ENCODE data around the gene PHF12. TPM values are rescaled to one million over a fixed set of nuclear protein-coding genes. Genes with fewer than 3 reads are reported as not detected.
"Not testable (repeated sequence)": the region's sequence is repeated elsewhere in the genome, so short reads cannot be mapped to it uniquely, and the experiment has no call there.

The PHF12 gene
- polyA plus RNA-seq, 1 donor = 33.5 TPM

DNA sequence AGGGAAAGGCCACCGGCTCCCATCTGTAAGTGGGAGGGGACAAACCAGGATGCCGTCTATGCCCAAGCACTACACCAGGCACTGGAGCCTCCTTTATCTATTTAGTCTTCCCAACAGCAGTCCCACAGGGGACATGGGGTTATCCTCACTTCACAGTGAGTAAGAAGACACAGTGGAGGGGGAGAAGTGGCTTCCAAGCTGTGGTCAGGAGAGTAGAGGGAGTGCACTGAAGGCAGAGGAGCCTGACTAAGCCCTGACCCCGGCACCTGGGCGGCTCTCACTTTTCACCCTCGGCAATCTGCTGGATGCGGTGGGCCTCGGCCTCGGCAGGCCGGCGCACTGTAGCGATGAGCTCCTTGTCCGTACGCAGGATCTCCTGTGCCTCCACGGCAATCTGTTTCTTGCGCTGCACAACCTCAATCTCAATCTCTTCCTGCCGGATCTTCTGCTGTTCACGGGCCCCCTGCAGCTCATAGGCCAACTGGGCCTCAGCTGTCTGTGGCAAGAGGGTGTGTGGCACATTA is 69.7 kb downstream of the PHF12 start:
- no peak for DNase-seq

DNA sequence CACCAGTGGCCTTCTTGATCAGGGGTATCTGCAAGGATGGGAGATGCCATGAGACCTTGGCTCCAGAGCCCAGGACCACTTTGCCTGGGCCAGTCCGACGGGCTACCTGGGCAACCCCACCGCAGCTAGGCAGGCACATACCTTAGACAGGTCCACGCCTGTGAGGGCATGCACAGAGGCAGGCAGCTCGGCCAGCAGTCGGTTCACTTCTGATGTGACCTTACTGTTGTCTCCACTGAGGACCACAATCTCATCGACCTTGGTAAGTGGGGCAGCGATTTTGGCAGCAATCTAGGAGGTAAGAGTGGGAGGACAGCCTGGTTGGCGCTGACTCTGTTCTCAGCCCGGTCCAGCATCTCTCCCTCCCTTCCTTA is 70.8 kb downstream of the PHF12 start:
- DNase-seq = no peak

GRCh38 chr17:28879886-28880571 is 71.3 kb downstream of the PHF12 start:
- no peak for DNase-seq

DNA sequence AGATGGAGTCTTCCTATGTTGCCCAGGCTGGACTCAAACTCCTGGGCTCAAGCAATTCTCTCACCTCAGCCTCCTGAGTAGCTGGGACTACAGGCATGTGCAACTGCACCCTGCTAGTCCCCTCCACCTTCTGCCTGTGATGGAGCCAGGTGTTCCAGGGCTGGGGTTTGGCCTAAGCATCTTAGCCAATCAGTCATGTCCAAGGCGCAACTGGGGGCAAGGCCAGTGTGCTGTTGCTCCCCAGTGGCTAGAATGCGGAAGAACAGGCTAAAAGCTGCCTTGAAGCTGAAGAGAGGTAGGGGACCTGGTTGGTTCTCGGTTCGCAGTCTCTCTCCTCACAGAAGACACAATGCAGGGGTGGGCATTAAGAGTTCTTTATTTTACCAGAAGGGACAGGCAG is 72.3 kb downstream of the PHF12 start:
- no peak for DNase-seq

DNA sequence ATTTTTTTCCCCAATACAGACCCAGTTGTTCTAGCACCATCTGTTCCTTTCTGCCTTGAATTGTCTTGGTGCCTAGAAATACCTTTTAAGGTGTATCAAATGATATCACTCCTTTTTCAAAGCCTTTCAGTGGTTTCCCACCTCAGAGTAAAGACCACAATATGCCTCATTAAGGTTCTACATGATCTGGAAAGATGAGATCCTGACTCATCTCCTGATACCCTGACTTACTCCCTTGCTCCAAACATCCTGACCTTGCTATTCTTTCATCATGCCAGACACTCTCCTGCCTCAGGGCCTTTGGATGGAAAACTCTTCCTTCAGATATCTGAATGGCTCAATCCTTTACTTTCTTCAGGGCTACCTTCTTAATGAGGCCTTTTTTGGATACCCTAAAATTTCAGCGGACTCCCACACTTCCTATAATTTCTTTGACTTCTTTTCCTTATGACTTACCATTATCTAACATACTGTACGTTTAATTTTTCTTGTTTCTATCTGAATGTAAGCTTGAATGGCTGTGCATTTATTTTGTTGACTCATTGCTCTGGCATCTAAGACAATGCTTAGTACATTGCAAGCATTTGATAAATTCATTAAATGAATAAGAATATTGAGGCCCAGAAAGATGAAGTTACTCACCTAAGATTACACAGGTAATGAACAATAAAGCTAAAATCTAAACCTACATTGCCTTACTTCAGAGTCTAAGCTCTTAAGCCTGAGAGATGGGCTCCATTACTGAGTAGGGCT is 73.0 kb downstream of the PHF12 start:
- no peak for DNase-seq

GRCh38 chr17:28877150-28877711 is 74.1 kb downstream of the PHF12 start:
- DNase-seq = not testable (repeated sequence)

- no peak for DNase-seq
Observed at GRCh38 chr17:28875848-28876550, 75.3 kb downstream of the PHF12 start.

GRCh38 chr17:28874750-28875149 is 76.6 kb downstream of the PHF12 start:
- no peak for DNase-seq

GRCh38 chr17:28873839-28874238 is 77.5 kb downstream of the PHF12 start:
- no peak for DNase-seq

DNA sequence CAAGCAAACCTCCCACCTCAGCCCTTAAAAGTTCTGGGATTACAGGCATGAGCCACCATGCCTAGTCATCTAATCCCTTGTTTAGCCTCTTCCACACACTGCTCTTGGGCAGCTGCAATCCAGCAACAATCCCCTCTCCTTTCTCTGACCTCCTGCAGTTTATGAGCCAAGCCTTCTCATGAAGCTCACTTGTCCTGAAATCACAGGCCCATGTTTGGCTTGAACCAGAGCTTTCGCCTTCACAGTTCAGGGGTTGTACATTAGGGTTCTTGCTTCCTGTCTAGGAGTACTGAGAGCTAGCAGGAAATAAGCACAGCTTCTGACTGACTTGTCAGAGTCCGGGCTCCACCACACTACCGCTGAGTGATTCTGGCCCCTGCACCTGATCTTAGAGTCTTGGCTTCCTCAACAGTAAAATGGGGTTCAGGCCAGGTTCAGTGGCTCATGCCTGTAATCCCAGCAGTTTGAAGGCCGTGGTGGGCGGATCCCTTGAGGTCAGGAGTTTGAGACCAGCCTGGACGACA is 80.2 kb downstream of the PHF12 start:
- no peak for DNase-seq

DNA sequence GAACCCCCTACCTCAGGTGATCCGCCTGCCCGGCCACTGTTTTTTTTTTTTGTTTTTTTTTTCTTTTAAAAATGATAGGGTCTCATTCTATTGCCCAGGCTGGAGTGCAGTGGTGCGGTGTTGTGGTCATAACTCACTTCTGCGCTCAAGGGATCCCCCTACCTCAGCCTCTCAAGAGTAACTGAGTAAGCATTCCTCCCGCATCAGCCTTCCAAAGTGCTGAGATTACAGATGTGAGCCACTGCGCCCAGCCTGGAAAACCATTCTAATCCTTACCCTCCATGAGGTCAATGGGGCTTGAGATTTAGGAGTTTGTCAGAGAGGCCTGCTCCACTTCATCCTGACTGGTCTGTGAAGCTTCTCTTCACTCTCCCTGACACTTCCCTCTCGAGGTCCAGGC is 84.0 kb downstream of the PHF12 start:
- DNase-seq = no peak

DNA sequence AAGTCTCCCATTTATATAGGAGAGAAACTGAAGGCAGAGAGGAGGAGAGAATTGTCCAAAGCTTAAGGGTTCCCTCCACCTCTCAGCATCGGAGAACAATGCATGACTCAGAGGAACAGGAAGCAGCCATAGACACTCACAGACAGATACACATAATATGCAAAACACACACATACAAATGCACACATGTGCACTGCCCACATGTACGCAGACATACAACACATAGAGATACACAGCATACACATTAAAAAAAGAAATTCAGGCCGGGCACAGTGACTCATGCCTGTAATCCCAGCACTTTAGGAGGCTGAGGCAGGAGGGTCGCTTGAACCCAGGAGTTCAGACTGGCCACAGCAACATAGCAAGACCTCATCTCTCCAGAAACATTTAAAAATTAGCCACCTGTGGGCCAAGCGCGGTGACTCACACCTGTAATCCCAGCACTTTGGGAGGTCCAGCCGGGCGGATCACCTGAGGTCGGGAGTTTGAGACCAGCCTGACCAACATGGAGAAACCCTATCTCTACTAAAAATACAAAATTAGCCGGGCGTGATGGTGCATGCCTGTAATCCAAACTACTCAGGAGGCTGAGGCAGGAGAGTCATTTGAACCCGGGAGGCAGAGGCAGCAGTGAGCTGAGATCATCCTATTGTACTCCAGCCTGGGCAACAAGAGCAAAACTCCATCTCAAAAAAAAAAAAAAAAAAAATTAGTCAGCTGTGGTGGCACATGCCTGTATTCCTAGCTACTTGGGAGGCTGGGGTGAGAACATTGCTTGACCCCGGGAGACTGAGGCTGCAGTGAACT is 85.2 kb downstream of the PHF12 start:
- DNase-seq = no peak

DNA sequence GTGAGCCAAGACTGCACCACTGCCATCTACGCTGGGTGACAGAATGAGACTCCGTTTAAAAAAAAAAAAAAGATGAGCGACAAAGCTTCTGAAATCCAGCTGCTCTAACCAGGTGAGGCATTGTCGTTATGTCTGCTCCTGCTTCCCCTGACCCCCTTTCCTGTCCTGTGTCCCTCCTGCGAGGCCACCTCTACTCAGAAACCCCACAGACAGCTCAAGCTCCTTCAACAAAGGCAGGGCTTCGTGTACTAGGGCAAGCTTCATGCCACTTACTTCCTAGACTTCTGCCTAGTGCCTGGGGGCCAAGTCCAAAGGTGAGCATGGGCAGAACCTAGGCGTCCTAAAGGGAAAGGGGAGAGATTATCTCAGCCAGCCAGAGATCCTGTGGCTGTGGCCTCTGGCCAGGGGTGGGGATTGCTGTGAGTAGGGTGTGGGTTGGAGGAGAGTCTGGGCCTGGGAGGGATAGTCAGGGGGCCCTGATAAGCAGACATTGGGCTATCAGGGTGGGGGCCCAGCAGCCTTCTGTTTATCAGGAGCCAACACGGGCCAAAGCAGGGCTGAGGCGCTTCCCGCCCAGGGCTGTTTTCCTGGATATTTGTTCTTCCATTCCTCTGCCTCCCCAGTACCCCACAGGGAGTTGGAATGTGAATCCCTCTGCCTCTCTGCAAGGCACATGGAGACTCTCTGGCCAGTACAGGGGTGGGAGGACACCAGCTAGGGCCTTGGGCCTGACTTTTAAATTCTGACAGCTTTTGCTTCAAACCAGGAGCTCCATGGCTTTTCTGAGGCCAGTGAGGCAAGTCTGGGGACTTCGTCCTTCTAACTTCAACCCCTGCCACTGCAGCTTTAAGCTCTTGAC is 86.1 kb downstream of the PHF12 start:
- DNase-seq = no peak

DNA sequence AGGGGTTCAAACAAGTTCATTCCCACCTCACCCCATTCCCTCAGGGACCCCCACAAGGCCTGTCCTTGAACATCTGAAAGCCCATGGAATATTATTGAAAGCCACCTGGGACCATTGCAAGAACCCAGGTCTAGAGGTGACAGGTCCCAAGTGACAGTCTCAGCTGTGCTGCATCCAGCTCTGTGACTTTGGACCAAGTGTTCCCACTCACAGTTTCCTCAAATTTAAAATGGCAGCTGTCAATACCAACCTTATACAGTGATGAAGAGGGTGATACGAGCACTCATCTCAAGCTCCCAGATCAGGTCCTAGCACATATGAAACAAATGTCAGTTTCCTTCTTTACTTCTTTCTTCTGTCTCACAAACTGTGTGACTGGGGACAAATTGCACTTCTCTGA is 87.4 kb downstream of the PHF12 start:
- DNase-seq = no peak

DNA sequence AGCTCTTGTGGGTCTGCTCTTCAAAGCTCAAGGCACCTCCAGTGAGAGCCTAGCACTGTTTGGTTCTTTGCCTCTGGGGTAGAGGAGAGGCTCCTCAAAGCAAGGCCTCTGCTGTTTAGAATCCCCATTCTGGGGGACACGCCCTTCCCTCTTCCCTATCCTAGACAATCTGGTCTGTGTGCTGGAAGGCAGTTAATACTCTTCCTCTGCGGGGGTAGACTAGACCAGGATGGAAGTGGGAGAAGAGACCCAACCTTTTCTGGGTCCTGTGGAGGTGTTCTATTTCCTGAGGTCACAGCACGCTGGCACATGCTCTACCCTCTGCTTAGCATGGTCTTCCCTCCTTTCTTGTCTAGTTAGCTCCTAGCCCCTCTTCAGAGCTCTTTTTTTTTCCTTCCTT is 88.8 kb downstream of the PHF12 start:
- DNase-seq = no peak

DNA sequence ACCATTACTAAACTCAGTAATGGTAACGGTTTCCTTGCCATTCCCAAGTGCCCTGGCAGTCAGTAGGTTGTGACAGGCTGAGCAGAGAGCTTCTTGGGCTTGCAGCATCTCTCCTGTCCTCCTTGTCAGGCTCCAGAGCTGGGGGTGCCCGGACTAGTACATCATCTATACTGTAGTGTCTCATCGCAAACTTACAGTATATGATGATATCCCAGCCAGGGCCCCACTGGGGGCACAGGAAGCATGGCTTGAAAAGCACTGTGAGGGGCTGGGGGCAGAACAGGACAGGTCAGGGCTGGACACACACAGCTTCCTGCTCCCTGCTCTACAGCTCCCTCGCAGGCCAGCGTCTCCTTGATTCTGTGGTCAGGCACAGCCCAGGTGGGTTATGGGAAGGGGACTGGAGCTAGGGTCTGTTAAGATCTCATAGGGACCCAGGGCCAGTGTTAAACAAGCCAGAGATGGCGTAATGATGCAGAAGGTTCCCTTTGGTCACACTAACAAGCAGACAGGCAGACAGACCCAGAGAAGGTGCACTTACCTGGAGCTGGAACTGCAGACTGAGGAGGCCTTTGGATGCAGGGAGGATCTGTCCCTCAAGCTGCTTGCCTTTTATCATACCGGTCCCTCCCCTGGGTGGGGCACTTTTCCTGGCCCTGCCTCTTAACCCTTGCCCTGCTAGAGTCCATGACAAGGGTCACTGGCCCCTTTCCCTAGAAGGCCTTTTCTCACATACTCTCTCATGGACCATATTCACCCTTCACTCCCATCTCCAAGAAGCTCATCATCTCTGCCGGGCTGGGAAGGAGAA is 89.7 kb downstream of the PHF12 start:
- DNase-seq = no peak

DNA sequence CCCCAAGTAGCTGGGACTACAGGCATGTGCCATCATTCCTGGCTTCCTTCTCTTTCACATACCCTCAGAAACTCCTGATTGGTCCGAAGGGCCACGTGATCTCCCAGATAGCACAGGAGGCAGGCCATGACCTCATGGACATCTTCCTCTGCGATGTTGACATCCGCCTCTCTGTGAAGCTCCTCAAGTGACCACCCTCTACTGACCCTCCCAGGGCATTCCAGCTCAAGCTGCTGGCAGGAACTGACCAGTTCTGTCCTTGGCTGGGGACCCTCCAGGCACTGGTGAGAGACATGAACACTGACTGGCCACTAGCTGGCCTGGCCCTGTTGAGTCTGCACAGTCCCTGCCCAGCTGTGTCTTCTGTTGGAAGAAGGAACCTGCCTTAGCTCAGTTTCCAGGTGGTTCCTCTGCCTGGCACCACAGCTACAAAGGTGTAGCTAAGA is 90.9 kb downstream of the PHF12 start:
- DNase-seq = no peak

DNA sequence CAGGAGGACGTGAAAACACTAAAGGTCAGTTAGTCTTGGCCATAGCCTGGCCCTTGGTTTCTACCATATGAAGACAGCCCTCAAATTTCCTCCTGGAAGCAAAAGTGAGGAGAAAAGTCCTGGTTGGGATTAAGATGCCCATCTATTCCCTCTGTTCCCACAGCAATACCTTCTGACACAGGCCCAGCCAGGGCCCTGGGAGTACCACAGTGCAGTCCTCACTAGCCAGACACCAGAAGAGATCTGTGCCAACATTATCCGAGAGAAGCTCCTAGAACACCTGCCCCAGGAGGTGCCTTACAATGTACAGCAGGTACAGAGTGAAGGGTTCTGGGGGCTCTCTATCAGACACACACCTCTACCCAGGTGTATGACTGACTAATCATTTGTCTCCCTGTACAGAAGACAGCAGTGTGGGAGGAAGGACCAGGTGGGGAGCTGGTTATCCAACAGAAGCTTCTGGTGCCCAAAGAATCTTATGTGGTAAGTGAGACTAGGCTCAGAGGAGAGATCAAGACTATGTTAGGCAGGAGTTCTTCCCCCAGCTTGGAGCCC is 92.4 kb downstream of the PHF12 start:
- DNase-seq = no peak

DNA sequence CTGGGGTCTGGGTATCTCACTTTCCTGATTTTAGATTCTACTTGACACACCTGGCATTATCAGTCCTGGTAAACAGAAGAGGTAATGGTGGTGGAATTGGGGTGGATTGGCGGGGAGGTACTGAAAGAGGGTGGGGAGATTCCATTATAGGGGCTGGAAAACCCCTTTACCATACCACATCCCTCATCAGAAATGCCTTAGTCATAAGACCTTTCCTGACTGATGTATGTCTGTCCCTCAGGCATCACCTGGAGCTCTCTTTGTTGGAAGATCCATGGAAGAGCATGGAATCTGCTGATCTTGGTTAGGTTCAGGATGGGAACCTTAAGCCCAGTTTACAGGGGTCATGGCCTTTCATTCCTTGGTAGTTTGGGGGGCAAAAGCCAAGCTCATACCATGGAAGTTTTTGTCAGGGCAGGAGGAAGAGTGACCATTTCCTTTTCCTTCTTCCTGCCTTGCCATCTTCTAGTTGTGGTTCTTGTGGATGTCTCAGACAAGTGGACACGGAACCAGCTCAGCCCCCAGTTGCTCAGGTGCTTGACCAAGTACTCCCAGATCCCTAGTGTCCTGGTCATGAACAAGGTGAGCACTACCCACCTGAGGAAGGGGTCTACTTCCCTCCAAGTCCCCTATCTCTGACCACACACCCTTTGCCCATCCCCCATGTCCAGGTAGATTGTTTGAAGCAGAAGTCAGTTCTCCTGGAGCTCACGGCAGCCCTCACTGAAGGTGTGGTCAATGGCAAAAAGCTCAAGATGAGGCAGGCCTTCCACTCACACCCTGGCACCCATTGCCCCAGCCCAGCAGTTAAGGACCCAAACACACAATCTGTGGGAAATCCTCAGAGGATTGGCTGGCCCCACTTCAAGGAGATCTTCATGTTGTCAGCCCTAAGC is 93.2 kb downstream of the PHF12 start:
- no peak for DNase-seq
